CD4-positive, CD25-positive, alpha-beta regulatory T cell (primary cell): ENCODE measurements around the gene NEAT1. TPM values are rescaled to one million over a fixed set of nuclear protein-coding genes. Genes with fewer than 3 reads are reported as not detected.
A peak's percentile ranks its signal among the peaks of the same experiment; 100 is the strongest.

ENCODE experiments used
- ATAC-seq, 2 donors: fragments of 150-1000 bp; cut with Tn5 transposase; one replicate each; pipeline ENCODE4 v1.10.0; 2021; ENCODE audit warnings: low read depth in 2 of 2, moderate number of reproducible peaks in 2 of 2, moderate library complexity in 1 of 2
- DNase-seq, 3 donors: peaks; one replicate each; pipeline versions ENCODE4 v3.0.0 to v3.0.0-alpha.2; 2012 to 2022; ENCODE audit warnings: mixed read lengths in 1 of 3
- H3K27ac ChIP-seq: one replicate; pipeline ENCODE4 v1.7.0; 2013; ENCODE audit warnings: mild to moderate bottlenecking, low read length; ENCODE audit not compliant: insufficient read depth, poor library complexity, severe bottlenecking
- H3K27me3 ChIP-seq: one replicate; pipeline ENCODE4 v1.7.0; 2013; ENCODE audit warnings: low read length; ENCODE audit not compliant: control insufficient read depth, insufficient read depth
- H3K36me3 ChIP-seq: one replicate; pipeline ENCODE4 v1.7.0; 2013; ENCODE audit warnings: mild to moderate bottlenecking, low read length, moderate library complexity; ENCODE audit not compliant: control insufficient read depth, insufficient read depth
- H3K4me1 ChIP-seq: 2 replicates; pipeline ENCODE4 v1.7.0; 2013; ENCODE audit warnings: mild to moderate bottlenecking, low read length; ENCODE audit not compliant: insufficient read depth, control insufficient read depth, poor library complexity, severe bottlenecking
- H3K4me3 ChIP-seq: one replicate; pipeline ENCODE4 v1.7.0; 2013; ENCODE audit warnings: low read depth, mild to moderate bottlenecking, low read length, moderate library complexity
- H3K9me3 ChIP-seq, 2 experiments: 1 replicate in 1 of 2; 2 replicates in 1 of 2; pipeline ENCODE4 v1.7.0; 2013; ENCODE audit warnings: low read length in 2 of 2, mild to moderate bottlenecking in 1 of 2, moderate library complexity in 1 of 2; ENCODE audit not compliant: control insufficient read depth in 2 of 2
- H3K27ac Mint-ChIP-seq, 3 donors: one replicate each; pipeline ENCODE4 v1.8.0; 2020 to 2022; ENCODE audit warnings: mild to moderate bottlenecking in 3 of 3, mixed read lengths in 3 of 3, moderate library complexity in 2 of 3
- H3K27me3 Mint-ChIP-seq: one replicate; pipeline ENCODE4 v1.8.0; 2022; ENCODE audit warnings: mild to moderate bottlenecking, mixed read lengths
- H3K36me3 Mint-ChIP-seq: one replicate; pipeline ENCODE4 v1.8.0; 2020; ENCODE audit warnings: mixed read lengths
- H3K4me1 Mint-ChIP-seq, 4 donors: one replicate each; pipeline ENCODE4 v1.8.0; 2020 to 2022; ENCODE audit warnings: mixed read lengths in 4 of 4, mild to moderate bottlenecking in 1 of 4
- H3K4me3 Mint-ChIP-seq, 4 donors: one replicate each; pipeline ENCODE4 v1.8.0; 2020 to 2022; ENCODE audit warnings: mild to moderate bottlenecking in 4 of 4, mixed read lengths in 4 of 4, moderate library complexity in 3 of 4
- H3K9me3 Mint-ChIP-seq, 7 donors: one replicate each; pipeline ENCODE4 v1.8.0; 2020 to 2022; ENCODE audit warnings: mixed read lengths in 7 of 7, mild to moderate bottlenecking in 3 of 7, moderate library complexity in 2 of 7
- polyA plus RNA-seq, 4 donors: library from polyadenylated mRNA; unstranded; fragments of 300-500 nt; fragmentation: Illumina TruSeq; gene quantifications; one replicate each; pipeline ENCODE4 v1.2.3, GENCODE V29; 2021
- total RNA-seq: library from RNA; stranded (reverse); gene quantifications from one replicate; pipeline ENCODE4 v1.2.3, GENCODE V29; 2022

NEAT1 gene
- 890 TPM for total RNA-seq
- polyA plus RNA-seq = 1 to 10 TPM; 1.4 to 3.1 (median 1.9) TPM

GRCh38 chr11:65422633-65423515 is at the start of gene NEAT1:
TSS of gene NEAT1 (plus strand) at chr11:65422798.
- peak in 1 of 2 donors; percentile 2 for ATAC-seq
- peaks cover 40% of the 10 kb centered on the region for H3K36me3 Mint-ChIP-seq
- H3K9me3 ChIP-seq = no peaks in the 10 kb centered on the region
- H3K4me1 Mint-ChIP-seq = peaks cover 8 to 57% (median 36%) of the 10 kb centered on the region in 4 donors
- peaks cover 11% of the 10 kb centered on the region for H3K36me3 ChIP-seq
- peaks cover 0 to 3% (median 0%) of the 10 kb centered on the region in 7 donors for H3K9me3 Mint-ChIP-seq
- peaks cover 9% of the 10 kb centered on the region for H3K27me3 Mint-ChIP-seq
- peak within 1 kb of the TSS; percentile 90 to 97 (median 95) for H3K4me3 Mint-ChIP-seq
- H3K27ac ChIP-seq = peak within 1 kb of the TSS; percentile 100
- H3K4me1 ChIP-seq = peaks cover 69% of the 10 kb centered on the region
- no peaks in the 10 kb centered on the region for H3K27me3 ChIP-seq
- H3K4me3 ChIP-seq = peak within 1 kb of the TSS; percentile 97
- DNase-seq = peak; percentile 81 to 96 (median 87)
- H3K27ac Mint-ChIP-seq = peak within 1 kb of the TSS; percentile 96 to 100 (median 98)

- H3K36me3 ChIP-seq = peaks cover 3% of the 10 kb centered on the region
- H3K27ac ChIP-seq = no peak overlapping the region
- no peaks in the 10 kb centered on the region for H3K4me1 ChIP-seq
- no peak for DNase-seq
- H3K4me3 Mint-ChIP-seq = no peak overlapping the region
- no peaks in the 10 kb centered on the region for H3K4me1 Mint-ChIP-seq
- H3K4me3 ChIP-seq = no peak overlapping the region
- H3K27me3 ChIP-seq = no peaks in the 10 kb centered on the region
- H3K9me3 Mint-ChIP-seq = no peaks in the 10 kb centered on the region
- no peaks in the 10 kb centered on the region for H3K27me3 Mint-ChIP-seq
- H3K36me3 Mint-ChIP-seq = peaks cover 4% of the 10 kb centered on the region
- no peaks in the 10 kb centered on the region for H3K9me3 ChIP-seq
- peak overlapping the region in 1 of 3 donors; percentile 27 for H3K27ac Mint-ChIP-seq
- ATAC-seq = no peak
These were observed 48.6 kb upstream of the NEAT1 start for GRCh38 chr11:65373839-65374580.

- Mint-ChIP-seq H3K27me3 (no peaks in the 10 kb centered on the region), H3K4me3 (no peak overlapping the region), H3K9me3 (no peaks in the 10 kb centered on the region), H3K27ac (no peak overlapping the region), H3K4me1 (peaks cover 0 to 1% (median 0%) of the 10 kb centered on the region in 4 donors), H3K36me3 (peaks cover 4% of the 10 kb centered on the region)
- no peak overlapping the region for H3K27ac ChIP-seq
- peaks cover 3% of the 10 kb centered on the region for H3K36me3 ChIP-seq
- H3K4me3 ChIP-seq = no peak overlapping the region
- H3K27me3 ChIP-seq = no peaks in the 10 kb centered on the region
- H3K4me1 ChIP-seq = peaks cover 2% of the 10 kb centered on the region
- DNase-seq = no peak
- ATAC-seq = no peak
- H3K9me3 ChIP-seq = no peaks in the 10 kb centered on the region
These were observed 47.6 kb upstream of the NEAT1 start for GRCh38 chr11:65375012-65375411.

- Mint-ChIP-seq H3K27ac (peak overlapping the region in 1 of 3 donors; percentile 42), H3K9me3 (no peaks in the 10 kb centered on the region), H3K4me1 (peaks cover 0 to 10% (median 0%) of the 10 kb centered on the region in 4 donors), H3K4me3 (no peak overlapping the region), H3K36me3 (peaks cover 4% of the 10 kb centered on the region), H3K27me3 (no peaks in the 10 kb centered on the region)
- Histone ChIP-seq H3K27ac (no peak overlapping the region), H3K4me3 (no peak overlapping the region), H3K27me3 (no peaks in the 10 kb centered on the region), H3K36me3 (peaks cover 3% of the 10 kb centered on the region), H3K4me1 (peaks cover 8% of the 10 kb centered on the region), H3K9me3 (no peaks in the 10 kb centered on the region)
- DNase-seq = no peak
- ATAC-seq = no peak
These were observed 46.4 kb upstream of the NEAT1 start for GRCh38 chr11:65376138-65376713.

- H3K4me3 ChIP-seq = no peak overlapping the region
- H3K27me3 ChIP-seq = no peaks in the 10 kb centered on the region
- no peak for DNase-seq
- Mint-ChIP-seq H3K9me3 (no peaks in the 10 kb centered on the region), H3K36me3 (peaks cover 4% of the 10 kb centered on the region), H3K4me1 (peaks cover 0 to 18% (median 0%) of the 10 kb centered on the region in 4 donors), H3K27ac (no peak overlapping the region), H3K4me3 (no peak overlapping the region), H3K27me3 (no peaks in the 10 kb centered on the region)
- H3K4me1 ChIP-seq = peaks cover 16% of the 10 kb centered on the region
- no peaks in the 10 kb centered on the region for H3K9me3 ChIP-seq
- no peak for ATAC-seq
- H3K36me3 ChIP-seq = peaks cover 3% of the 10 kb centered on the region
- no peak overlapping the region for H3K27ac ChIP-seq
These were observed 45.6 kb upstream of the NEAT1 start for GRCh38 chr11:65377036-65377435.

- DNase-seq (no peak), ATAC-seq (no peak)
- H3K27ac Mint-ChIP-seq = peak overlapping the region in 1 of 3 donors; percentile 64
- Histone ChIP-seq H3K36me3 (peaks cover 3% of the 10 kb centered on the region), H3K27ac (no peak overlapping the region), H3K4me1 (peaks cover 23% of the 10 kb centered on the region), H3K9me3 (no peaks in the 10 kb centered on the region), H3K27me3 (no peaks in the 10 kb centered on the region), H3K4me3 (no peak overlapping the region)
- H3K4me1 Mint-ChIP-seq = peaks cover 0 to 25% (median 4%) of the 10 kb centered on the region in 4 donors
- H3K9me3 Mint-ChIP-seq = no peaks in the 10 kb centered on the region
- H3K4me3 Mint-ChIP-seq = no peak overlapping the region
- peaks cover 4% of the 10 kb centered on the region for H3K36me3 Mint-ChIP-seq
- no peaks in the 10 kb centered on the region for H3K27me3 Mint-ChIP-seq
These were observed 44.8 kb upstream of the NEAT1 start for GRCh38 chr11:65377777-65378176.

GRCh38 chr11:65378208-65378927 is 44.2 kb upstream of the NEAT1 start:
- Mint-ChIP-seq H3K27ac (peak overlapping the region in 2 of 3 donors; percentile 63 to 64), H3K9me3 (no peaks in the 10 kb centered on the region), H3K36me3 (peaks cover 4% of the 10 kb centered on the region), H3K4me3 (no peak overlapping the region), H3K4me1 (peaks cover 0 to 30% (median 10%) of the 10 kb centered on the region in 4 donors), H3K27me3 (no peaks in the 10 kb centered on the region)
- Histone ChIP-seq H3K36me3 (peaks cover 3% of the 10 kb centered on the region), H3K27me3 (no peaks in the 10 kb centered on the region), H3K9me3 (no peaks in the 10 kb centered on the region), H3K27ac (no peak overlapping the region), H3K4me3 (no peak overlapping the region), H3K4me1 (peaks cover 28% of the 10 kb centered on the region)
- no peak for DNase-seq
- no peak for ATAC-seq
